ENCODE measurements around the gene ZNF366. TPM values are rescaled to one million over a fixed set of nuclear protein-coding genes. Genes with fewer than 3 reads are reported as not detected.

Gene ZNF366
- total RNA-seq, 6 experiments from 2014 or later = 0.77 to 2.3 (median 1.2) TPM

DNA sequence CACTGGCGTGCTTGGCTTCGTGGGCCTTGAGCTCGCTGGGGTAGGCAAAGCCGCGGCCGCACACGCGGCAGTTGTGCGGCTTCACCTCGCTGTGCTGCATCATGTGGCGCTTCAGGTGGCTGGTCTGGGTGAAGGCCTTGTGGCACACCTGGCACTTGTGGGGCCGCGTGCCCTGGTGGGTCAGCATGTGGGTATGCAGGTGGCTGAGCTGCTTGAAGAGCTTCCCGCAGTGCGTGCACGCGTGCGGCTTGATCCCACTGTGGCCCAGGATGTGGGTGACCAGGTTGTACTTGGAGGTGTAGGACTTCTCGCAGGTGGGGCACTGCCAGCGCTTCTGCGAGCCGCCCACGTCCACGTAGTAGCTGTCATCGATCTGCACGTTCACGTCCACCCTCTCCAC is 46.8 kb downstream of the ZNF366 start:
- no peak overlapping the region for H3K27ac ChIP-seq
- TF ChIP-seq, protein P1, sequence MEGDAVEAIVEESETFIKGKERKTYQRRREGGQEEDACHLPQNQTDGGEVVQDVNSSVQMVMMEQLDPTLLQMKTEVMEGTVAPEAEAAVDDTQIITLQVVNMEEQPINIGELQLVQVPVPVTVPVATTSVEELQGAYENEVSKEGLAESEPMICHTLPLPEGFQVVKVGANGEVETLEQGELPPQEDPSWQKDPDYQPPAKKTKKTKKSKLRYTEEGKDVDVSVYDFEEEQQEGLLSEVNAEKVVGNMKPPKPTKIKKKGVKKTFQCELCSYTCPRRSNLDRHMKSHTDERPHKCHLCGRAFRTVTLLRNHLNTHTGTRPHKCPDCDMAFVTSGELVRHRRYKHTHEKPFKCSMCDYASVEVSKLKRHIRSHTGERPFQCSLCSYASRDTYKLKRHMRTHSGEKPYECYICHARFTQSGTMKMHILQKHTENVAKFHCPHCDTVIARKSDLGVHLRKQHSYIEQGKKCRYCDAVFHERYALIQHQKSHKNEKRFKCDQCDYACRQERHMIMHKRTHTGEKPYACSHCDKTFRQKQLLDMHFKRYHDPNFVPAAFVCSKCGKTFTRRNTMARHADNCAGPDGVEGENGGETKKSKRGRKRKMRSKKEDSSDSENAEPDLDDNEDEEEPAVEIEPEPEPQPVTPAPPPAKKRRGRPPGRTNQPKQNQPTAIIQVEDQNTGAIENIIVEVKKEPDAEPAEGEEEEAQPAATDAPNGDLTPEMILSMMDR (IDR thresholded peaks at IDR 0.05) = no peak
- no peak for TF ChIP-seq POLR2A (IDR thresholded peaks at IDR 0.05)
- no peaks in the 10 kb centered on the region for H3K9me3 ChIP-seq
- H3K4me3 ChIP-seq = no peak overlapping the region
- no peaks in the 10 kb centered on the region for H3K27me3 ChIP-seq
- intact Hi-C loops (cut with DNase I) = no loop called here
- H3K36me3 ChIP-seq = no peaks in the 10 kb centered on the region
- peak in 1 of 4 donors; percentile 9 for ATAC-seq
- DNase-seq = no peak
- WGBS (ENCODE audit: insufficient coverage, low coverage, low lambda C conversion rate, missing lambda C conversion rate) = 100% methylated on average over 1 of the region's 27 CpGs
- no peaks in the 10 kb centered on the region for H3K4me1 ChIP-seq

DNA sequence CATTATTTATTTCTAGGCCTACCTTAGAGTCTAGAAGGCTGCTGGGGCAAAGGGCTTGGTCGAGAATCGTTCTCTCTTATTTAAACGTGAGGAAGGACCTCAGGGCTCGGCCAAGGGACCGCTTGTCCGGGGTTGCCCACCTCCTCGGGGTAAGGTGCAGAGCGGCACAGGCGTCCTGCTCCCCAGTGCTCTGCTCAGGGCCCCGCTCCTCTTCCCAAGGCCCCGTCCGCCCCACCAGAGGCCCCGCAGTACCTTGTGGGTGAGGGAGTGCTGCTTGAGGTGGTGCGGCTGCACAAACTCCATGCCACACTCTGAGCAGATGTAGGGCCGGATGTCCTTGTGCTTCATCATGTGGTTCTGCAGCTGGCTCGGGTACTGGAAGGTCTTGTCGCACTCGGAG is 47.3 kb downstream of the ZNF366 start:
- Histone ChIP-seq H3K27ac (no peak overlapping the region), H3K27me3 (no peaks in the 10 kb centered on the region), H3K9me3 (no peaks in the 10 kb centered on the region), H3K4me3 (no peak overlapping the region), H3K4me1 (no peaks in the 10 kb centered on the region), H3K36me3 (no peaks in the 10 kb centered on the region)
- DNase-seq (no peak), ATAC-seq (peak in 1 of 4 donors; percentile 7)
- WGBS (ENCODE audit: insufficient coverage, low coverage, low lambda C conversion rate, missing lambda C conversion rate) = 68% methylated on average over 7 of the region's 18 CpGs
- intact Hi-C loops (cut with DNase I) = no loop called here
- TF ChIP-seq, protein P1 (IDR thresholded peaks at IDR 0.05) = no peak
- TF ChIP-seq POLR2A (IDR thresholded peaks at IDR 0.05) = no peak

DNA sequence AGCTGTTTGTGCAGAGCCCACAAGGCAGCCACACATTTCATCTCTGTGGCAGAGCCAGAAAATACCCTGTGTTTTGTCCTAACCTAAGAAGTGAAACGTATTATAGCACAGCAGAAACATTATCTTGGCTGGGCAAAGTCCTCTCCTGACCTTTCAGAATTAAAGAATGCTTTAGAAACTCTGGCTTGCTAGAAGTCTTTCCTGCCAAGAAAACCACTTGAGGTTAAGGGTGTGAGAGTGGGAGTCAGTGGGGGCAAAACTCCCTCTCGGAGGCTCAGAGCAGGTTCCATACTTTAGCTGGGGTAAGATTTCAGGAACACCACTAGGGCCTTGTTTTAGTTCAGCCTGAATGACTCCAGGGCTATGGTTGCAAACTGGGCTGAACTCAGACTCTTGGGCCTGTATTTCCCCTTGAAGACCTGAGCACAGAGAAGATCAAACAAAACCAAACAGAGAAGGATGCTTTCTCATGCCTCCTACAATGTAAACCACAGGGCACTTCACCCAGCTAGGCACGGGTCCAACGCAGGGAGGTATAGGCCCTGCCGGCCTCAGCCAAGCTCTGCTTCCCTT is 48.0 kb downstream of the ZNF366 start:
- Histone ChIP-seq H3K4me1 (no peaks in the 10 kb centered on the region), H3K36me3 (no peaks in the 10 kb centered on the region), H3K27ac (no peak overlapping the region), H3K9me3 (no peaks in the 10 kb centered on the region), H3K4me3 (no peak overlapping the region), H3K27me3 (no peaks in the 10 kb centered on the region)
- intact Hi-C loops (cut with DNase I) = no loop called here
- WGBS (ENCODE audit: insufficient coverage, low coverage, low lambda C conversion rate, missing lambda C conversion rate) = 41% methylated on average over 4 of the region's 5 CpGs
- DNase-seq (no peak), ATAC-seq (no peak)
- TF ChIP-seq, protein P1 (IDR thresholded peaks at IDR 0.05) = no peak
- no peak for TF ChIP-seq POLR2A (IDR thresholded peaks at IDR 0.05)

DNA sequence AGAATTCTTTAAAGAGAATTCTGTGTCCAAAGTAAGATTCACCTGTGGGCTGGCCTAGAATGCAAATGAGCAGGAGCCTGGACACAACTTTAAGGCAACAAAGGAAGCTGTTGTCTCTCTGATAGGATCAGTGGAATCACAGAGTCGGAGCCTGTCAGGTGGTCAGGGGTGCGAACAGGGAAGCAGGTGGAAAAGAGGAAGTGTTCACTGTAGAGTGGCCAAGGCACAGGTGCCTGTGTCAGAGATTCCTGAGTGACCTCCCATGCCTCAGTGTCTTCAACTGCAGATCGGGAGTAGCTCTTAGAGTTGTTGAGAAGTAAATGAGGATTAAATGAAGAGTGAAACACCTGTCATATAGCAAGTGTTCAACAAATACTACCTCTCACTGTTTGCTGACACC is 48.8 kb downstream of the ZNF366 start:
- Histone ChIP-seq H3K9me3 (no peaks in the 10 kb centered on the region), H3K36me3 (no peaks in the 10 kb centered on the region), H3K4me1 (peaks cover 0 to 2% (median under 1%) of the 10 kb centered on the region in 4 donors), H3K27ac (no peak overlapping the region), H3K4me3 (no peak overlapping the region), H3K27me3 (no peaks in the 10 kb centered on the region)
- no peak for ATAC-seq
- intact Hi-C loops (cut with DNase I) = no loop called here
- TF ChIP-seq, protein P1 (IDR thresholded peaks at IDR 0.05) = no peak
- TF ChIP-seq POLR2A (IDR thresholded peaks at IDR 0.05) = no peak
- whole genome bisulfite sequencing (ENCODE audit: insufficient coverage, low coverage, low lambda C conversion rate, missing lambda C conversion rate) = 41% methylated on average over 3 of the region's 3 CpGs
- DNase-seq = no peak

DNA sequence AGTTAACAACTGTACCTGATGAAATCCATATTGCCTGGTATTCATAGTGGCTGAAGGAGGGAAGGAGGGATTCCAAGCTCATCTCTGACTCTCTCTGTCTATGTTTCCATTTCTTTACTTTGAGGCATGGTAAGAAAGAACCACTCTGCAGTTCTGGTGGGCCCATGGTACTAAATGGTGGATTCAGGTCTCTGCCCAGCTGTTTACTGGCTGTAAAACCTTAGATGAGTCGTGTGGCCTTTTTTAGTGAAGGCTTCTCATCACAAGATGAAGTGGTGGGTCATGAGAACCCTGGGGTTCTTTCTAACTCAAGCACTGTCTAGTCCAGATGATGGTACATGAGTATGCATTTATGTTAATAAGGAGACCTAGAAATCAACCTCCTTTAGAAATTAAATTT is 49.7 kb downstream of the ZNF366 start:
- no peak for DNase-seq
- ATAC-seq = no peak
- no peaks in the 10 kb centered on the region for H3K27me3 ChIP-seq
- no peaks in the 10 kb centered on the region for H3K9me3 ChIP-seq
- 64% methylated on average over 1 of the region's 1 CpG for WGBS (ENCODE audit: insufficient coverage, low coverage, low lambda C conversion rate, missing lambda C conversion rate)
- H3K4me1 ChIP-seq = peaks cover 0 to 10% (median 4%) of the 10 kb centered on the region in 4 donors
- H3K4me3 ChIP-seq = no peak overlapping the region
- TF ChIP-seq, protein P1 (IDR thresholded peaks at IDR 0.05) = no peak
- TF ChIP-seq POLR2A (IDR thresholded peaks at IDR 0.05) = no peak
- no peak overlapping the region for H3K27ac ChIP-seq
- no peaks in the 10 kb centered on the region for H3K36me3 ChIP-seq
- intact Hi-C loops (cut with DNase I) = no loop called here

Data from right lobe of liver (tissue), 6 donors.